ENCODE measurements around the gene EXT2. TPM values are rescaled to one million over a fixed set of nuclear protein-coding genes. Genes with fewer than 3 reads are reported as not detected.

The EXT2 gene
- total RNA-seq, 1 experiment from 2014 or later = 42.8 TPM

DNA sequence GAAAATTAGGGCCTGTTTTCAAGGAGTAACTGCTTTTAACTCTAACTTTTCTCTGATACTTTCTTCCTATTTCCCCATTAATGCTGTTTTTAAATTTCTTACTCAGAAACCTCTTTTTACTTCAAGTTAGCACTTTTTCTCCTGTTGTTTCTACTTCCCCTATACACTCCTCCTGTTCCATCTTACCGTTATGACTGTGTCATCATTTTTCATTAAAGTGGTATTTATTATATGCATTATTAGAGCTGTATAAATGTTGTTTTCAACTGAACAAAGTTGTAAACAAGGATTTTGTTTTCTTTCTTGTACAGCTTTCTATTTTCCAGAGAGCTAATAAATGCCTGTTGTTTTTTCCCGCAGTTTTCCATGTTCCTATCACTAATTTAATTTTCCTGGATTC is 84.6 kb downstream of the EXT2 start:
- RAD21 ChIA-PET (ENCODE audit: low non-redundant PET in 1 of 2, low total read pairs in 2 of 2, uncharacterized antibody in 2 of 2, unreplicated experiment in 2 of 2) = no interaction called here
- intact Hi-C loops (cut with micrococcal nuclease) = no loop called here
- CTCF ChIA-PET = no interaction called here

More for the DNA sequence above, 84.6 kb downstream of the EXT2 start:
- Histone ChIP-seq H3K79me2 (ENCODE audit: insufficient read depth, low read length) (no peaks in the 10 kb centered on the region), H3K9me2 (ENCODE audit: insufficient read depth) (no peaks in the 10 kb centered on the region), H3K4me2 (ENCODE audit: low read length) (no peak overlapping the region), H3K27ac (ENCODE audit: low read depth, low read length) (no peak overlapping the region), H3K9me3 (ENCODE audit: control insufficient read depth in 1 of 2, insufficient read depth in 1 of 2, low read depth in 1 of 2, low read length in 2 of 2) (no peaks in the 10 kb centered on the region), H3K27me3 (ENCODE audit: insufficient read depth, low read length) (no peaks in the 10 kb centered on the region), H3K9ac (ENCODE audit: low read length) (no peak overlapping the region), H3K36me3 (ENCODE audit: control insufficient read depth in 1 of 2, insufficient read depth in 2 of 2, low read length in 2 of 2) (no peaks in the 10 kb centered on the region), H3K4me1 (ENCODE audit: control insufficient read depth in 1 of 2, insufficient read depth in 2 of 2, low read length in 2 of 2) (no peaks in the 10 kb centered on the region), H4K20me1 (ENCODE audit: insufficient read depth) (no peaks in the 10 kb centered on the region), H2AFZ (ENCODE audit: low read depth, low read length, poor library complexity, severe bottlenecking) (no peak overlapping the region), H3K4me3 (replicated peaks in 1 of 2; ENCODE audit: low read depth in 1 of 2, low read length in 2 of 2) (no peak overlapping the region)
- TF ChIP-seq CEBPB (IDR thresholded peaks at IDR 0.05; ENCODE audit: low read depth) (no peak), ZFX (IDR thresholded peaks at IDR 0.05) (no peak), EZH2 (IDR thresholded peaks at IDR 0.05) (no peak), EZH2phosphoT487 (IDR thresholded peaks at IDR 0.05; ENCODE audit: borderline replicate concordance) (no peak), FOSL1 (IDR thresholded peaks at IDR 0.05; ENCODE audit: low read depth) (no peak), POLR2AphosphoS5 (IDR thresholded peaks at IDR 0.05; ENCODE audit: low read depth, low read length) (no peak), RAD21 (IDR thresholded peaks at IDR 0.05; ENCODE audit: low read depth) (no peak), MAX (IDR thresholded peaks at IDR 0.05) (no peak), POLR2A (IDR thresholded peaks at IDR 0.05; ENCODE audit: borderline replicate concordance, extremely low read depth, insufficient read depth, insufficient read length) (no peak), ELF1 (IDR thresholded peaks at IDR 0.05; ENCODE audit: borderline replicate concordance, low read depth) (no peak), ZNF274 (IDR thresholded peaks at IDR 0.05; ENCODE audit: low read depth, low read length) (no peak), SIN3A (IDR thresholded peaks at IDR 0.05; ENCODE audit: low read depth) (no peak)
- TF ChIP-seq, protein P1, sequence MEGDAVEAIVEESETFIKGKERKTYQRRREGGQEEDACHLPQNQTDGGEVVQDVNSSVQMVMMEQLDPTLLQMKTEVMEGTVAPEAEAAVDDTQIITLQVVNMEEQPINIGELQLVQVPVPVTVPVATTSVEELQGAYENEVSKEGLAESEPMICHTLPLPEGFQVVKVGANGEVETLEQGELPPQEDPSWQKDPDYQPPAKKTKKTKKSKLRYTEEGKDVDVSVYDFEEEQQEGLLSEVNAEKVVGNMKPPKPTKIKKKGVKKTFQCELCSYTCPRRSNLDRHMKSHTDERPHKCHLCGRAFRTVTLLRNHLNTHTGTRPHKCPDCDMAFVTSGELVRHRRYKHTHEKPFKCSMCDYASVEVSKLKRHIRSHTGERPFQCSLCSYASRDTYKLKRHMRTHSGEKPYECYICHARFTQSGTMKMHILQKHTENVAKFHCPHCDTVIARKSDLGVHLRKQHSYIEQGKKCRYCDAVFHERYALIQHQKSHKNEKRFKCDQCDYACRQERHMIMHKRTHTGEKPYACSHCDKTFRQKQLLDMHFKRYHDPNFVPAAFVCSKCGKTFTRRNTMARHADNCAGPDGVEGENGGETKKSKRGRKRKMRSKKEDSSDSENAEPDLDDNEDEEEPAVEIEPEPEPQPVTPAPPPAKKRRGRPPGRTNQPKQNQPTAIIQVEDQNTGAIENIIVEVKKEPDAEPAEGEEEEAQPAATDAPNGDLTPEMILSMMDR (IDR thresholded peaks at IDR 0.05 in 2 of 3, conservative IDR thresholded peaks at IDR 0.05 in 1 of 3; ENCODE audit: borderline replicate concordance in 1 of 3, insufficient read depth in 1 of 3, low read depth in 2 of 3, low read length in 2 of 3) = no peak
- TF ChIP-seq, protein P2, sequence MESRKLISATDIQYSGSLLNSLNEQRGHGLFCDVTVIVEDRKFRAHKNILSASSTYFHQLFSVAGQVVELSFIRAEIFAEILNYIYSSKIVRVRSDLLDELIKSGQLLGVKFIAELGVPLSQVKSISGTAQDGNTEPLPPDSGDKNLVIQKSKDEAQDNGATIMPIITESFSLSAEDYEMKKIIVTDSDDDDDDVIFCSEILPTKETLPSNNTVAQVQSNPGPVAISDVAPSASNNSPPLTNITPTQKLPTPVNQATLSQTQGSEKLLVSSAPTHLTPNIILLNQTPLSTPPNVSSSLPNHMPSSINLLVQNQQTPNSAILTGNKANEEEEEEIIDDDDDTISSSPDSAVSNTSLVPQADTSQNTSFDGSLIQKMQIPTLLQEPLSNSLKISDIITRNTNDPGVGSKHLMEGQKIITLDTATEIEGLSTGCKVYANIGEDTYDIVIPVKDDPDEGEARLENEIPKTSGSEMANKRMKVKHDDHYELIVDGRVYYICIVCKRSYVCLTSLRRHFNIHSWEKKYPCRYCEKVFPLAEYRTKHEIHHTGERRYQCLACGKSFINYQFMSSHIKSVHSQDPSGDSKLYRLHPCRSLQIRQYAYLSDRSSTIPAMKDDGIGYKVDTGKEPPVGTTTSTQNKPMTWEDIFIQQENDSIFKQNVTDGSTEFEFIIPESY (IDR thresholded peaks at IDR 0.05; ENCODE audit: extremely low read depth, insufficient replicate concordance, low read length) = no peak
- TF ChIP-seq, protein P3, sequence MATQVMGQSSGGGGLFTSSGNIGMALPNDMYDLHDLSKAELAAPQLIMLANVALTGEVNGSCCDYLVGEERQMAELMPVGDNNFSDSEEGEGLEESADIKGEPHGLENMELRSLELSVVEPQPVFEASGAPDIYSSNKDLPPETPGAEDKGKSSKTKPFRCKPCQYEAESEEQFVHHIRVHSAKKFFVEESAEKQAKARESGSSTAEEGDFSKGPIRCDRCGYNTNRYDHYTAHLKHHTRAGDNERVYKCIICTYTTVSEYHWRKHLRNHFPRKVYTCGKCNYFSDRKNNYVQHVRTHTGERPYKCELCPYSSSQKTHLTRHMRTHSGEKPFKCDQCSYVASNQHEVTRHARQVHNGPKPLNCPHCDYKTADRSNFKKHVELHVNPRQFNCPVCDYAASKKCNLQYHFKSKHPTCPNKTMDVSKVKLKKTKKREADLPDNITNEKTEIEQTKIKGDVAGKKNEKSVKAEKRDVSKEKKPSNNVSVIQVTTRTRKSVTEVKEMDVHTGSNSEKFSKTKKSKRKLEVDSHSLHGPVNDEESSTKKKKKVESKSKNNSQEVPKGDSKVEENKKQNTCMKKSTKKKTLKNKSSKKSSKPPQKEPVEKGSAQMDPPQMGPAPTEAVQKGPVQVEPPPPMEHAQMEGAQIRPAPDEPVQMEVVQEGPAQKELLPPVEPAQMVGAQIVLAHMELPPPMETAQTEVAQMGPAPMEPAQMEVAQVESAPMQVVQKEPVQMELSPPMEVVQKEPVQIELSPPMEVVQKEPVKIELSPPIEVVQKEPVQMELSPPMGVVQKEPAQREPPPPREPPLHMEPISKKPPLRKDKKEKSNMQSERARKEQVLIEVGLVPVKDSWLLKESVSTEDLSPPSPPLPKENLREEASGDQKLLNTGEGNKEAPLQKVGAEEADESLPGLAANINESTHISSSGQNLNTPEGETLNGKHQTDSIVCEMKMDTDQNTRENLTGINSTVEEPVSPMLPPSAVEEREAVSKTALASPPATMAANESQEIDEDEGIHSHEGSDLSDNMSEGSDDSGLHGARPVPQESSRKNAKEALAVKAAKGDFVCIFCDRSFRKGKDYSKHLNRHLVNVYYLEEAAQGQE (IDR thresholded peaks at IDR 0.05; ENCODE audit: low read depth) = no peak
- TF ChIP-seq, protein P4, sequence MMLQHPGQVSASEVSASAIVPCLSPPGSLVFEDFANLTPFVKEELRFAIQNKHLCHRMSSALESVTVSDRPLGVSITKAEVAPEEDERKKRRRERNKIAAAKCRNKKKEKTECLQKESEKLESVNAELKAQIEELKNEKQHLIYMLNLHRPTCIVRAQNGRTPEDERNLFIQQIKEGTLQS (IDR thresholded peaks at IDR 0.05) = no peak
- ATAC-seq = no peak
- BruUV-seq (replicated peaks) = no TSS peak
- POLR2A ChIA-PET = no interaction called here
- no peak for DNase-seq (ENCODE audit: low read depth, low spot score)
